DND-41 (cell line): ENCODE data around the gene THUMPD1.
"Not testable (repeated sequence)": the region's sequence is repeated elsewhere in the genome, so short reads cannot be mapped to it uniquely, and the experiment has no call there.

Source experiments
- ATAC-seq: fragments of 200-7000 bp; cut with Tn5 transposase; 3 replicates; pipeline ENCODE4 v1.9.1; 2021; ENCODE audit warnings: low read depth; ENCODE audit not compliant: insufficient read depth
- DNase-seq: peaks from one replicate; pipeline ENCODE4 v3.0.0-alpha.2; 2020
- H2AFZ ChIP-seq: 2 replicates; pipeline ENCODE4 v1.6.0; 2012; ENCODE audit warnings: low read depth, low read length
- H3K27ac ChIP-seq: 2 replicates; pipeline ENCODE4 v1.5.1; 2012; ENCODE audit warnings: low read length, inconsistent platforms
- H3K27me3 ChIP-seq: fragments of 200-600 bp; sonication (generic); 2 replicates; pipeline ENCODE4 v1.6.0; 2012; ENCODE audit warnings: low read length, mild to moderate bottlenecking, inconsistent platforms; ENCODE audit not compliant: insufficient read depth, poor library complexity
- H3K36me3 ChIP-seq: 2 replicates; pipeline ENCODE4 v1.5.1; 2012; ENCODE audit warnings: low read length, inconsistent platforms; ENCODE audit not compliant: insufficient read depth
- H3K4me1 ChIP-seq: 2 replicates; pipeline ENCODE4 v1.5.1; 2012; ENCODE audit warnings: mild to moderate bottlenecking, low read length; ENCODE audit not compliant: insufficient read depth
- H3K4me2 ChIP-seq: 2 replicates; pipeline ENCODE4 v1.6.0; 2012; ENCODE audit warnings: mild to moderate bottlenecking, moderate library complexity, low read length, inconsistent platforms; ENCODE audit not compliant: insufficient read depth
- H3K4me3 ChIP-seq, 2 experiments: fragments of 200-600 bp in 1 of 2; shearing (Covaris generic) in 1 of 2; 2 replicates each; pipeline ENCODE4 v1.5.1; 2012 to 2016; ENCODE audit warnings: inconsistent platforms in 2 of 2, low read length in 2 of 2, mild to moderate bottlenecking in 2 of 2, low read depth in 1 of 2, moderate library complexity in 1 of 2
- H3K79me2 ChIP-seq: 2 replicates; pipeline ENCODE4 v1.6.0; 2012; ENCODE audit warnings: low read length, inconsistent platforms; ENCODE audit not compliant: insufficient read depth
- H3K9ac ChIP-seq: 2 replicates; pipeline ENCODE4 v1.6.0; 2012; ENCODE audit warnings: low read depth, mild to moderate bottlenecking, inconsistent platforms, low read length, moderate library complexity
- H3K9me3 ChIP-seq: 2 replicates; pipeline ENCODE4 v1.5.1; 2012; ENCODE audit warnings: low read length, moderate library complexity, mild to moderate bottlenecking, inconsistent platforms; ENCODE audit not compliant: insufficient read depth, severe bottlenecking
- H4K20me1 ChIP-seq: 2 replicates; pipeline ENCODE4 v1.6.0; 2012; ENCODE audit warnings: low read length; ENCODE audit not compliant: insufficient read depth
- CTCF ChIP-seq: IDR thresholded peaks from 2 replicates; pipeline ENCODE4 v1.5.1; 2012; ENCODE audit warnings: borderline replicate concordance, low read length, moderate library complexity, mild to moderate bottlenecking; ENCODE audit not compliant: poor library complexity, severe bottlenecking; ENCODE audit errors: extremely low read depth
- EZH2 ChIP-seq: IDR thresholded peaks from 3 replicates; pipeline ENCODE4 v1.6.1; 2012; ENCODE audit warnings: borderline replicate concordance, low read depth, mild to moderate bottlenecking, moderate library complexity, low read length, inconsistent platforms; ENCODE audit not compliant: severe bottlenecking

Gene THUMPD1

GRCh38 chr16:20711277-20711911, 30.2 kb downstream of the THUMPD1 start:
- no peak overlapping the region for H3K4me3 ChIP-seq
- H3K27ac ChIP-seq = no peak overlapping the region
- H3K4me2 ChIP-seq = no peak overlapping the region
- no peak overlapping the region for H2AFZ ChIP-seq
- ATAC-seq = no peak
- H3K79me2 ChIP-seq = no peaks in the 10 kb centered on the region
- no peaks in the 10 kb centered on the region for H4K20me1 ChIP-seq
- no peaks in the 10 kb centered on the region for H3K9me3 ChIP-seq
- H3K9ac ChIP-seq = no peak overlapping the region
- H3K27me3 ChIP-seq = no peaks in the 10 kb centered on the region
- TF ChIP-seq EZH2 (no peak), CTCF (no peak)
- H3K4me1 ChIP-seq = no peaks in the 10 kb centered on the region
- H3K36me3 ChIP-seq = no peaks in the 10 kb centered on the region
- no peak for DNase-seq

- H3K9me3 ChIP-seq, H3K9ac ChIP-seq, H4K20me1 ChIP-seq, H3K27ac ChIP-seq, H2AFZ ChIP-seq, H3K4me2 ChIP-seq, H3K4me1 ChIP-seq, ATAC-seq, DNase-seq, H3K27me3 ChIP-seq, H3K79me2 ChIP-seq, H3K36me3 ChIP-seq, H3K4me3 ChIP-seq: not testable (repeated sequence)
These were observed 33.5 kb downstream of the THUMPD1 start for GRCh38 chr16:20708129-20708528.

GRCh38 chr16:20707461-20707860, 34.2 kb downstream of the THUMPD1 start:
- TF ChIP-seq EZH2 (no peak), CTCF (no peak)
- DNase-seq (no peak), ATAC-seq (no peak)
- Histone ChIP-seq H3K4me1 (no peaks in the 10 kb centered on the region), H4K20me1 (no peaks in the 10 kb centered on the region), H3K27me3 (no peaks in the 10 kb centered on the region), H3K4me2 (no peak overlapping the region), H3K36me3 (no peaks in the 10 kb centered on the region), H2AFZ (no peak overlapping the region), H3K27ac (no peak overlapping the region), H3K79me2 (no peaks in the 10 kb centered on the region), H3K9ac (no peak overlapping the region), H3K9me3 (no peaks in the 10 kb centered on the region), H3K4me3 (no peak overlapping the region)

- H2AFZ ChIP-seq, H3K4me1 ChIP-seq, H3K4me2 ChIP-seq, H3K9me3 ChIP-seq, H3K4me3 ChIP-seq, ATAC-seq, DNase-seq, H4K20me1 ChIP-seq, H3K9ac ChIP-seq, H3K27ac ChIP-seq, H3K27me3 ChIP-seq, H3K36me3 ChIP-seq, H3K79me2 ChIP-seq: not testable (repeated sequence)
These were observed 35.6 kb downstream of the THUMPD1 start for GRCh38 chr16:20705972-20706371.
